ENCODE results near the gene ASPHD1.
A peak's percentile ranks its signal among the peaks of the same experiment; 100 is the strongest.

- TF ChIP-seq EZH2 (IDR thresholded peaks at IDR 0.05; ENCODE audit: borderline replicate concordance, low read depth, low read length, poor library complexity, severe bottlenecking): no peak
- 0 out of 2 replicates have a peak, but pooled peaks have one; percentile 1 for TF ChIP-seq CTCF (conservative IDR thresholded peaks at IDR 0.05; ENCODE audit: low read depth, low read length)
Observed at GRCh38 chr16:29863669-29863984, 36.7 kb upstream of the ASPHD1 start.

All from A673 (cell line).